Measurements from ENCODE around the gene PCGF3.
"Not testable (repeated sequence)": the region's sequence is repeated elsewhere in the genome, so short reads cannot be mapped to it uniquely, and the experiment has no call there.

PCGF3 gene

DNA sequence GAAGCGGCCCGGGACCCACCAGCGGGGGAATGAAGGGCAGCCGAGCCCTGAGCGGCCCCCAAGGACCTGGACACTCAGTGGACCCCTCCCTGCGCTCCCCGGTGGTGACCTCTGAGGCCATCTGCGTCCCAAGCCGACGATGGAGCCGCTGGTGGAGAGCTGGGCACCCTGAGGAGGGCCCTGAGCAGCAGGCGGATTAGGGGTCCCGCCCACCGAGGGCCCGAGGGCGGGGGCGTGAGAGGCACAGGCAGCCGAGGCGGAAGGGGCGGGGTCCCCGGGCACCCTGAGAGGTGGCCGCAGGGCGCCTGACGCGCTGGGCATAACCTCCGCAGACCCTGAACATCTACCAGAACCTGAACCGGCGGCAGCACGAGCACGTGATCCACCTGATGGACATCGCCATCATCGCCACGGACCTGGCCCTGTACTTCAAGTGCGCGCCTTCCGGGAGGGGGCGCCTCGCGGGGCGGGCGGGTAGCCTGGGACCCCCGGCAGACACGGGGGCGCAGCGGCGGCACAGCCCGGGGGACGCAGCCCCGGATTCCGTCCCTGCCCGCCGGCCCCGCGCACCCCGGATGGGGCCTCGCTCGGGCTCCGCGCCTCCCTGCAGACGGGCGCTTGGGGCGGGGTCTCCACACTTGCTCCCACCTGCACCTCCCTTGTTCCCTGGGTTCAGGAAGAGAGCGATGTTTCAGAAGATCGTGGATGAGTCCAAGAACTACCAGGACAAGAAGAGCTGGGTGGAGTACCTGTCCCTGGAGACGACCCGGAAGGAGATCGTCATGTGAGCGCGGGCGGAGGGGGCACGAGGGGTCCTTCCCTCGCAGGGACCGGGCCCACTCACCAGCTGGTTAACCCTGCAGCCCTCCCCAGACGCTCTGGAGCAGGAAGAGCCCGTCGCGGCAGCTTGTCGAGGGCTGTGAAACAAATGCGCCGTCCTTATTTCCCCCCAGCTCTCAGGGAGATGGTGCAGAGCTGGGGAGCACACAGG lies 41.9 kb upstream of the PCGF3 start:
- no peak for DNase-seq (ENCODE audit: low read depth in 1 of 2, low spot score in 1 of 2)
- in situ Hi-C loops (cut with HindIII; ENCODE audit: low pct_unique_long_range_greater_than_20kb, low sequenced_read_pairs): no loop called here
- no peak for TF ChIP-seq JUND (IDR thresholded peaks at IDR 0.05; ENCODE audit: low read depth)

DNA sequence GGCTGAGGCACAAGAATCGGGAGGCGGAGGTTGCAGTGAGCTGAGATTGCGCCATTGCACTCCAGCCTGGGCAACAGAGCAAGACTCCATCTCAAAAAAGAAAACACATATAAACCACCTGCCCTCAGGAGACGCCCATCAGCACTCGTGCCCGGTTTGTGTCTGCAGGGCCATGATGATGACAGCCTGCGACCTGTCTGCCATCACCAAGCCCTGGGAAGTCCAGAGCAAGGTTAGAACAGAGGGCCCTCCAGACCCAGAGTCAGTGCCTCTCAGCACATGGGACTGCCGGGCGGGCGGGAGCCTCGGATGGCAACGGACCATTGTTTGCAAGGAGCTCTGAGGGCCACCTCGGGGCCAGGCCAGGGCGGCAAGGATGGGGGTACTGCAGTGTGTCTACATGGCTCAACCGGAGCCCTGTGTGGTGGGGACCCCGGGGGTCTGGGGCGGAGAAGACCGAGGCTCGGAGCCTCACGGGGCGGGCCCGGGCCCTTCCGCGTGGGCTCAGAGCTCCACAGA lies 40.9 kb upstream of the PCGF3 start:
- TF ChIP-seq JUND (IDR thresholded peaks at IDR 0.05; ENCODE audit: low read depth): no peak
- DNase-seq (ENCODE audit: low read depth in 1 of 2, low spot score in 1 of 2): no peak
- in situ Hi-C loops (cut with HindIII; ENCODE audit: low pct_unique_long_range_greater_than_20kb, low sequenced_read_pairs): no loop called here

GRCh38 chr4:665381-665750 lies 40.3 kb upstream of the PCGF3 start:
- in situ Hi-C loops (cut with HindIII; ENCODE audit: low pct_unique_long_range_greater_than_20kb, low sequenced_read_pairs): no loop called here
- no peak for DNase-seq (ENCODE audit: low read depth in 1 of 2, low spot score in 1 of 2)
- TF ChIP-seq JUND (IDR thresholded peaks at IDR 0.05; ENCODE audit: low read depth): no peak

DNA sequence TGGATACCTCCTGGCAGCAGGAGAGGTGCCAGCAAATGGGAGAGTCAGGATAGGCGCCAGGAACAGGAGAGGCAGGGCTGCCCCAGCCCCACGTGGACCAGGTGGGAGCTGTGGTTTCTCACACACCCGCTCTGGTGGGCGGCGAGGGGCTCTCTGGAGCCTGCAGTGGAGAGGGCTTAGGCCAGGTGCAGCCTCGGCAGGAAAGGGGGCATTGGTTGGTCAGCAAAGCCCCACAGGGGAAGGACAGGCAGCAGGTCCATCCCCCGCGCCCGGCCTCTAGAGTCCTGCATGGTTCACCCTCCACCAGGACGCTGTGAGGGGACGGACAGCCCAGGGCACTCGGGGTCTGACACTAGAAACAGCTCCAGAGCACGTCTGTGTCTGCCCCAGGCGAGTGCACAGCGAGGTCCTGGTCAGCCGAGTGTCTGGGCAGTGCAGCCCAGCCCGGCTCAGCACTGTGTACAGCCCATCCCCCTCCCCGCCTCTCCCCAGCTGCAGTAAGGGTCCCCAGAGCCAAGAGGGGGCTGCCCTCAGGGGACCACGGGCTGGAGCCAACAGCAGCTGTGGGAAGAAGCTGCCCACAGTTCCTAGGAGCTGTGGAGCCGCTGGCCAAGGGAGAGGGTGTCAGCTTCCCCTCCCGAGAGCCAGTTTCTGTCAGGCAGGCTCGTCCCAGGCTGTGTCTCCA lies 39.7 kb upstream of the PCGF3 start:
- no peak for TF ChIP-seq JUND (IDR thresholded peaks at IDR 0.05; ENCODE audit: low read depth)
- in situ Hi-C loops (cut with HindIII; ENCODE audit: low pct_unique_long_range_greater_than_20kb, low sequenced_read_pairs): no loop called here
- DNase-seq (ENCODE audit: low read depth in 1 of 2, low spot score in 1 of 2): no peak

DNA sequence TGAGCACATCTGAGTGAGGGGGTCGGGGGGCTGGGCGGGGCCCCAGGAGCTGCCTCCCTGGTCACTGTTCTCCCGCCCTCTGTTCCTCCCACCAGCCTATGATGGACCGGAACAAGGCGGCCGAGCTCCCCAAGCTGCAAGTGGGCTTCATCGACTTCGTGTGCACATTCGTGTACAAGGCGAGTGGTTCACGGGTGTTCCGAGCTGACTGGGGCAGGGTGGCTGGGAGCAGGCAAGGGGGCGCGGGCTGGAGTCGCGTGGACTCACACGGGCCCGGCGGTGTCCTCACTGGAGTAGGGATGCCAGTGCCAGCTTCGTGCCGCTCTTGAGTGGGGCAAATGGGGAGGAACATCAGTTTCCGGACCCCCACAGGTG lies 39.2 kb upstream of the PCGF3 start:
- TF ChIP-seq JUND (IDR thresholded peaks at IDR 0.05; ENCODE audit: low read depth): no peak
- DNase-seq (ENCODE audit: low read depth in 1 of 2, low spot score in 1 of 2): no peak
- in situ Hi-C loops (cut with HindIII; ENCODE audit: low pct_unique_long_range_greater_than_20kb, low sequenced_read_pairs): no loop called here

- no peak for DNase-seq (ENCODE audit: low read depth in 1 of 2, low spot score in 1 of 2)
- TF ChIP-seq JUND (IDR thresholded peaks at IDR 0.05; ENCODE audit: low read depth): no peak
- in situ Hi-C loops (cut with HindIII; ENCODE audit: low pct_unique_long_range_greater_than_20kb, low sequenced_read_pairs): no loop called here
Measured at GRCh38 chr4:666822-667544, 38.6 kb upstream of the PCGF3 start.

DNA sequence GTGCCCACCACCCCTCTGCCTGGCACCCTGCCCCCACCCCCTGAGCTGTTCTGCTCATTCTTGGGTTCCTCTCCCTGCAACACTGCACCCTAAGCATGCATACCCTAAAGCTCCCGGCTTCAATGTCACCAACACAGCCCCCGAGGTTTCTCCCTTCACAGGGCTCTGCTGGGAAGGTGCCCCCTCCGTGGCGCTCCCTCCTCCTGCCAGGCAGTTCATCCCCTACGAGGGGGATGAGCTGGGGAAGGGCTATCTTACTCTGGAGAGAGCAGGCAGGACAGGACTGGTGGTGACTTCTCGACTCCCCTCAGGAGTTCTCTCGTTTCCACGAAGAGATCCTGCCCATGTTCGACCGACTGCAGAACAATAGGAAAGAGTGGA lies 38.1 kb upstream of the PCGF3 start:
- no peak for DNase-seq (ENCODE audit: low read depth in 1 of 2, low spot score in 1 of 2)
- in situ Hi-C loops (cut with HindIII; ENCODE audit: low pct_unique_long_range_greater_than_20kb, low sequenced_read_pairs): no loop called here
- TF ChIP-seq JUND (IDR thresholded peaks at IDR 0.05; ENCODE audit: low read depth): no peak

DNA sequence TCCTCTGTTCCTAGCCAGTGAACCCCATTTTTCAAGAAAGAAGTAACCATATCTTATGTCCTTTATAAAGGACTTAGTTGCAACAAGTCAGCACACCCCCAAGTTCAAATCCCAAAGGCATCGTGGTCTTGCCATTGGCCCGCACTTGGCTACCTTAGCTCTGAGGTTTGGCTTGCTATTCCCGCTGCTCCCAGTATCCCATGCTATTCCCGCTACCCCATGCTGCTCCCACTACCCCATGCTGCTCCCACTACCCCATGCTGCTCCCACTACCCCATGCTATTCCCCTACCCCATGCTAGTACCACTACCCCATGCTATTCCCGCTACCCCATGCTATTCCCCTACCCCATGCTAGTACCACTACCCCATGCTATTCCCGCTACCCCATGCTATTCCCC lies 37.4 kb upstream of the PCGF3 start:
- in situ Hi-C loops (cut with HindIII; ENCODE audit: low pct_unique_long_range_greater_than_20kb, low sequenced_read_pairs): not testable (repeated sequence)

GRCh38 chr4:669806-670559 lies 35.6 kb upstream of the PCGF3 start:
- DNase-seq (ENCODE audit: low read depth in 1 of 2, low spot score in 1 of 2); in situ Hi-C loops (cut with HindIII; ENCODE audit: low pct_unique_long_range_greater_than_20kb, low sequenced_read_pairs): not testable (repeated sequence)

More for the DNA sequence above, 37.4 kb upstream of the PCGF3 start:
- not testable (repeated sequence) for DNase-seq (ENCODE audit: low read depth in 1 of 2, low spot score in 1 of 2)

DNA sequence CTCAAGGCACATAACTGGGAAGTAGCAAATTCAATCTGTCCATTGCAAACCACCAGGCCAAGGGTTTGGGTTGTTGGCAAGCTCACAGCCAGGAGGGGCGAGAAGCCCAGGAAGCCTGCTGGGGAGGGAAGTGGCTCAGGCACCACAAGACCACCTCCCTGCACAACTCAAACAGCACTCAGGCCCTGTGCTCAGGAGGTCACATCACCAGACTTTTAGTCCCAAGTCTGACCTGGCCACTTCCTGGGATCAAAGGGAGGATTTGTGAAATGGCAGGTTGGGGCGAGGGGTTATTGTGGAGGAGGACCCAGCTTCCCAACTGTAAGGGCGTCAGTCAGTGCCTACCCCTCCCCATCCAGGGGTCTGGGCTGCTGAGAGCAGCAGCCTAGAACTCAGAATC lies 33.9 kb upstream of the PCGF3 start:
- no peak for DNase-seq (ENCODE audit: low read depth in 1 of 2, low spot score in 1 of 2)
- in situ Hi-C loops (cut with HindIII; ENCODE audit: low pct_unique_long_range_greater_than_20kb, low sequenced_read_pairs): no loop called here
- TF ChIP-seq JUND (IDR thresholded peaks at IDR 0.05; ENCODE audit: low read depth): no peak

DNA sequence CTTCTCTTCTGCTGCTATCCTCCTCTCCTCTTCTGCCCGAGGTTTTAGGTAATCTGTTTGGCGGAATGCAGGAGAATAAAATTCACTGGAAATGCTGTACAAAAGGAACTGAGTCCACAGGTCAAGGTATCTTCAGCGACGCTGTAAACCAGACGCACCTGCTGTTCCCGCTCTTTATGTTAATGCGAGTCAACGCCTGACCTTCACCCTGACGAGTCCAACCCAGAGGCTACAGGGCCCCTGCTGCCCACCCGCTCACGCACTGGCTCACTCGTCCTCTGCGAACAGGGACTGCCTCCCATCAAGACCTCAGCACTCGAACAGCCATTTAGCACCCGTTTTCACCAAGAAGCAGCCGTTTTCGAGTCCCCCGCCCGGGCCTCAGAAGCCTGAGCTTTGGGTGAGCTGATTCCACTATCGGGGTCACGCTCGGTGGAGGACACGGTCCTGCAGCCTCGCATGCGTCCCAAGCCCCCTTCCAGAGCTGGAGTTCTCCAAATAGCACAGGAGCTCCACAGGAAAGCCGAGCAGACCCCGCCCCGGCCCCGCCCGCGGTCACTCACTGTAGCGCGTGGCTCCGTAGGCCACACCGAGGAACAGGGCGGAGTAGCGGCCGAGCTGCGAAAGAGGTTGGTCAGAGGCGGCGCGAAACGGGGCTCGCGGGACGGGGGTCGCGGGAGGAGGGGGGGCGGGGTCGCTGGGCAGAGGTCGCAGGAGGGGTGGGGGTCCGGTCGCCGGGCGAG lies 32.1 kb upstream of the PCGF3 start:
- peak; percentile 69 to 71 for DNase-seq (ENCODE audit: low read depth in 1 of 2, low spot score in 1 of 2)
- in situ Hi-C loops (cut with HindIII; ENCODE audit: low pct_unique_long_range_greater_than_20kb, low sequenced_read_pairs): no loop called here
- TF ChIP-seq JUND (IDR thresholded peaks at IDR 0.05; ENCODE audit: low read depth): no peak
